ENCODE data around the gene TRAF3IP1.

Gene TRAF3IP1

DNA sequence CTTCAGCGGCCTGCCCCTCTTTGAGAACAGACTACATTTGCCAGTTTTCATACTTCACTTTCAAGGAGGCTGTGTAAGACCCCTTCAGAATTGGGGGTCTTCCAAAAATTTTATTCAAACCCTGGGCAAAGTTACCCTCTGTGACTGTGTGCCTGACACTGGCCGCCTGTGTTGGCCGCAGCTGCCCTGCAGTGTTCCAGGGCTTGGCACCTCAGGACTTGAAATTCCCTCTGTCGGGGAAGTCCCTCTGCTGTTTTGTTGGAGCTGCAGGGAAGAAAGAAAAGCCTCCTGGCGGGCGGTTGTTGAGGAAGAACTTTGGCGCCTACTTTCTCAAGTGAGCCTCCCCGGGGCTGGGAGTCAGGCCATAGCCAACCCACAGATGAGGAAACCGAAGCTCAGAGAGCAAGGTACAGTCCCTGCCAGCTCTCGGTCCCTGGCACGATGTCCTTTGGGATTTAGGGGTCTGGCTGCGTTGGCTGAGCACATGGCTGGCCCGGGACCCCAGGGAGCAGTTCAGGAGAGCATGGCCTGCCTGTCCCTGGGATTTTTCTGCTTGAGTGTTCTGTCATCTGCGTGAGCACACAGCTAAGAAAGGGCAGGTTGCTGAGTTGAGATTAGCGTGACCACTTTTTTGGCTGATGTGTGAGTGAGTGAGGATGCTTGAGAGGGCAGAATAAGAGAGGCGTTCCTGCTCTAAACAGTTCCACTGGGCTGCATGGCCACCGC, 88.5 kb downstream of the TRAF3IP1 start:
- DNase-seq (ENCODE audit: low read depth in 2 of 2), result no peak

DNA sequence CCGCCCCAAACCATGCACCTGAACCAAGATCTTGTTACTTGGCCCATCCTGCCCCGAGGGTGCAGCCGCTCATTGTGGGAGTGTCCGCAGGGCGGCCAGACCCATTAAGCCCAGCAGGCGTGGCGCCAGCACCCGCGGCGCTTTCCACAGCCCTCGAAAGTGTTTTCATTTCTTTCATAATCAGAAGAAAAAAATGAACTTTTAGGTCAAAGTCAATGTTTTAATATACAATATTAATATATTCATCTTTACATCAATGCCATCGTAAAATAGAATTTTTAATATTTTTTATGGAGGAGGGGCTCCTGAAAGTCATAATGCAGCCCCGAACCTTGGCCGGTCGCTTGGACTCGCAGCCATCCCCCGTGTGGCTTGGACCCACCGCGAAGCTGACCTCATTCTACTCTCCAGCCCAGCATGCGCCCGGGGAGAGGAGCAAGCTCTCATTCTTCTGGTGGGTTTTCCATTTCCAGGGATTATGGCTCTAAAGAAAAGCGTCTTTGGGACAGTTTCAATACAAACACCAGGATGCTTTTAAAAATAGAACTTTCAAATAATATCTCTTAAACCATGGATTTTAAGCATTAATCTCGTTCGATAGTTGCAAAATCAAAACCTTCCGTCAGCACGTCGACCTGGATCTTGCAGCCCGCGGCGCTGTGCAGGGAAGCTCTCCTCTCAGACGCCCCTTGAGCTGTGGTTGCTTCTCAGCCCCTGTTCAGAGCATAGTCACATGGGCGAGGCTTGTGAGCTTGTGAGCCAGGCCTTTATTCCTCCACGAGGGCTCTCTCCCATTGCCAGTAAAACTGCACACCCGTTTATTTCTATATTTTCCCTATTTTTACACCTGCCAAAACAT, 89.3 kb downstream of the TRAF3IP1 start:
- DNase-seq (ENCODE audit: low read depth in 2 of 2), result no peak

DNA sequence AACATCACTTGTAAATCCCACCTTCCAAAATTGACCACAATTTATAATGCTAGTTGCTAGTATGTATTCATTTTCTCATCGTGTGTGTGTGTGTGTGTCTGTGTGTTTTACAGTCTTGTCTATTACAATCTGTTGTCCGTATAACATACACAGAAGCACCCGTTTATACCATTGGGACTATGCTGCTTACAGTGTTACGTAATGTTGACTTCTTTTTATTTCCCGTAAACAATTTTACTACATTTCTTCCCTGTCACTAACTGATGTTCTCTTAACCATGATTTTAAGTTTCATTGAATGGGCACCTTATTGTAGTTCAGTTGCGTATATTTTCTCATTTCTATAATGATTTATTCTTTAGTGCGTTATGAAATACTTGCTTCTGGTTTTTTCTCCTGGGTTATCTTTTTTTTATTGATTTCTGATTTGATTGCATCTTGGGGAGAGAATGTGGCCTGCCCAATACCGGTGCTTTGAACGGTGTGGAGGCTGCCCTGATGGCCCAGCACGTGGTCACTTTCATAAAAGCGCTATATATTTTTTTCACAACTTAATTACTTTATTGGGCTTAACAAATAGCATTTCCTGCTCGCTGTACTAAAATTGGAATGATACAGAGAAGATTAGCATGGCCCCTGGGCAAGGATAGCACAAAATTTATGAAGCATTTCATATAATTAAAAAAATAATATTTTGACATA, 91.9 kb downstream of the TRAF3IP1 start:
- DNase-seq (ENCODE audit: low read depth in 2 of 2), result no peak

DNA sequence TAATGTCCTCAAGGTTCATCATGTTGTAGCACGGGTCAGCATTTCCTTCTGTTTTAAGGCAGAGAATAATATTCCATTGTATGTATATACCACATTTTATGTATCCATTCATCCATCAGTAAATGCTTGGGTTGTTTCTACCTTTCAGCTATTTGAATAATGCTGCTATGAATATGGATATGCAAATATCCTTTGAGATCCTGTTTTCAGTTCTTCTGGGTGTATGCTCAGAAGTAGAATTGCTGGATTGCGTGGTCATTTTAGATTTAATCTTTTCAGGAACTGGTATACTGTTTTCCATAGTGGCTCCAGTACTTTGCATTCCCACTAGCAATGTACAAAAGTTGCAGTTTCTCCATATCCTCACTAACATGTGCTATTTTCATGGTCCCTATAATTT, 93.0 kb downstream of the TRAF3IP1 start:
- DNase-seq (ENCODE audit: low read depth in 2 of 2), result no peak

DNA sequence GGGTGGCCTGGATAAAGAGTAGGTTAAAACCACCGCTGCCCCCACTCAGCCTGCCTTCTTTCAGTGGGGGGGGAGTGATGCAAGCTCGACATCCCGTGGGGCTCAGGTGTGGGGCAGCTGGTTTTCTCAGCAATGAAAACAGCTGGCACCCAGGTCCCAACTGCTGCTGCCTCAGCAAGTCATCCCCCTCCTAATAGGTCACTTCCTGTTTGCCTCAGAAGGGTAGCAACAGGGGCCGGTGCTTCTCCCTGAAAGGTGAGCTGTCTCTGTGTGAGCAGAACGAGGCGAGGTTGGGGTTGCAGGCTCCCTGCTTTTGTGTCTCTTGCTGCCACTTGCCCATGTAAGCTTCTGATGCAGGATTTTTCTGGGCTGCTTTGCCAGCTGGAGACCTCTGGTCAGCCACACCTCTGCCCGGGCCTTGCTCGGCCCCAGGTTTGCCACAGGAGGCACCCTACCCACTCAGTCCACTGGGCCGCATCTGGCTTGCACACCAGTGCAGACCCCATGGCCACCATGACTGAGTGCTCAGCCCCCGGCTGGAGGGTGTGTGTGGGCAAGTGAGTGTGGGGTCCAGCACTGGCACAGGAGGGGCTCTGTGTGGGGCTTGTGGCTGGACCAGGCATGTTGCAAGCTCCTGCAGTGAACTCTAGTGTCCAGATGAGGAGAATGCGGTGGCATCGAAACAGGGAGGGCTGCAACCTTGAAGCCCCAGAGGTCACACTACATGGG, 94.9 kb downstream of the TRAF3IP1 start:
- DNase-seq (ENCODE audit: low read depth in 2 of 2), result no peak

DNA sequence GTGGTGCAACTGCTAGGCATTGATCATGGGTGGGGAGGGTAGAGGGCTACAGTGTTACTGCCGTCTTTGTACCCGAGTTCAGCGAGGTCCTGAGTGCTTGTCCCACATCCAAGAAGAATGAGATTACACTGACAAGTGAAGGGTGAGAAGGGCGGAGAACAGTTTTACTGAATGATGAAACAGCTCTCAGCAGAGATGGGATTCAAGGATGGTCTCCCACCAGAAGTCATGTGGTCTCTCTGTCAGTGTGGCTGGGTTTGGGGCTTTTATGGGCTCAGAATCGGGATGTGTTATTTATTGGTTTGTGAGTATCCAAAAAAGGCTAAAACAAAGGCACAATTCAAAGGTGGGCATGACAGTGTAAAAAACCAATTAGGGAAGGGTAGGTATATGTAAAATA, 95.6 kb downstream of the TRAF3IP1 start:
- DNase-seq (ENCODE audit: low read depth in 2 of 2), result no peak

DNA sequence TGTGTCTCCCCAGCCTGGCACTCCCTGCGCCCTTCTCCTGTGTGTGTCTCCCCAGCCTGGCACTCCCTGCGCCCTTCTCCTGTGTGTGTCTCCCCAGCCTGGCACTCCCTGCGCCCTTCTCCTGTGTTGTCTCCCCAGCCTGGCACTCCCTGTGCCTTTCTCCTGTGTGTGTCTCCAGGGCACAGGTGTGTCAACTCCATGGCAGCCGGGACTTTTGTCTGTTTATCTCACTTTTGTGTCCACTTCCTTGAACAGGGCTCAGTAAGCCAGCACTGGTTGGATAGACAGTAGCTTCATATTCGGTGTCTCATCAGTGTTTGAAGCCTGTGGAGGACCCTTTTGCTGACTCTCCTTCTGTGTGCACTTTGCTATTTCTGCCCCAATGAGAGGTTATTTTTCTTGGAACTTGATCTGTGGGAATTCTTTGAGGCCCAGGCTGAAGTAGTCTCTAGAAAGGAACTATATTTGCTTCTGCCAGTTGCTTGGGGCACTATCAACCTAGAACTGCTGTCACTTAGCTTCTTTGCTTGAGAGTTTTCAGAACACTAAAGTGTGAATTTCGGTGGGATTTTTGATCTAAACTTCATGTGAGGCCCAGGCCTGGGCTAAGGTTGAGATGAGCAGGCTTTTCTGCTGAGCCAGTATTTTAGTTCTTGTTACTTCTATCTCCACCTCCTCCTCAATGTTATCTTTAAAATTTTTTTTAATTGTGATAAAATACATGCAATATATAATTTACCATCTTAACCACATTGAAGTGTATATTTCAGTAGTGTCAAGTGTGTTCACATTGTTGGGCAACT, 98.1 kb downstream of the TRAF3IP1 start:
- no peak for DNase-seq (ENCODE audit: low read depth in 2 of 2)

DNA sequence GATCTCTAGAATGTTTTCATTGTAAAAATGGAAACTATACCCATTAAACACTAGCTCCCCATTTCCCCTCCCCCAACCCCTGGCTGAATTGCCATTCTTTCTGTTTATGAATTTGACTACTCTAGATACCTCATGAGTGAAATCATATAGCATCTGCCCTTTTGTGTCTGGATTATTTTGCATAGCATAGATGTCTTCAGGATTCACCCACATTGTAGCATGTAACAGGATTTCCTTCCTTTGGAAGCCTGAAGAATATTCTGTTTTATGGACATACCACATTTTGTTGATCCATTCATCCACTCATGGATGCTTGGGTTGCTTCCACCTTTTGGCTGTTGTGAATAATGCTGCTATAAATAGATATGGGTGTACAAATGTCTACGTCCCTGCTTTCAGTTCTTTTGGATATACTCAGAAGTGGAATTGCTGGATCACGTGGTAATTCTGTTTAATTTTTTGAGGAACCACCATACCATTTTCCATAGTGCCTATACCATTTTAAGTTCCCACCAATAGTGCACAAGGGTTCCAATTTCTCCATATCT, 98.8 kb downstream of the TRAF3IP1 start:
- no peak for DNase-seq (ENCODE audit: low read depth in 2 of 2)

DNA sequence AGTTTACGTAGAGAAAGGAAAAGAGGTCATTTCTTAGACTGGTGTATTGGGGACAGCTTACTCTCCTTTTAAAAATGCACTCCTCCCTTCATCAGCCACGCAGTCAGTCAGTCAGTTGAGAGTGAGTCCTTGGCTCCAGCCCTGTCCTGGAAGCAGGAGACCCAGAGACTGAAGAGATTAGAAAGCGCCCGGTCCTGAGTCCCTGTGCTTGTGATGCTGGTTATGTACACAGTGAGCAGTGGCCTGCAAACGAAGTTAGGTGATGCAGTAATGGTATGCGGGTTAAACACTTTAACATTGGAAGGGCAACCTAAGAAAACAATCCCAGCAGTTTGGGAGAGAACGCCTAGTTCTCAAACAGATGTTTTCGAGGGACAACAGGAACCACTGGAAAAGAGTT, 100.1 kb downstream of the TRAF3IP1 start:
- DNase-seq (ENCODE audit: low read depth in 2 of 2), result no peak

DNA sequence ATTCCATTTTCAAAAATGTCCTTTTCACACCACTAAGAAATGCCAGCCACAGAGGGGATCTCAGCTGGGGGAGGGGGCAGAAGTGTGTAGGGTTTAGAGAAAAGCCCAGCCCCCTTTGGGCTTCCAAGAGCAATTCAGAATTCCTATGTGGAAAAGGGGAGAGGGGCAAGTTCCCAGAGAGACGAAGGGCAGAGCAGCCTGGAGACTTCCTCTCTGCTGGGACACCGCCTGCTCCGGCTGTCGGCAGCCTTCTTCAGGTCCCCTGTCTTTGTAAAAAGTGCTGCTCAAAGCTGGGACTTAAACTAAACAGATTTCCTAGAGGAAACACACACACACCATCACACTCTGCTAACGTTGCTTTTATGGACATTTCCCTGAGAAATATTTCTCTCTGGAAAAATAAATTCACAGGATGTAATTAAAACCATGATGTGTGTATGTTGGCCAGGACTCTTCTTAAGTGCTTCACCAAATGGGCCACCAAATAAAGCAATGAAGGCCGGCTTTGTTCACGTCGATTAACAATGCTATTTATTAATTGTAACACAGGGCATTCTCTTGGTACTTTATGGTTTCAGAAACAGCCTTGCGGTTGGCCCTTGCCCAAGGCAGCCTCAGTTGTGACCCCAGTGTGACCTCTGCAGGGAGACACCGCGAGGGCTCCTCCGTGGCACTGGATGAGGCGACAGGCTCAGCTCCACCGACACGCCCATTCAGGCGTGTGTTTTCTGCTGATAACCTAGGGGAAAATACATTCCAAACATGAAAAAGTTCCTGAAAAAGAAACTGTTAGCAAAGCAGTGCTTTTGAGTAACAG, 100.8 kb downstream of the TRAF3IP1 start:
- DNase-seq (ENCODE audit: low read depth in 2 of 2), result no peak

DNA sequence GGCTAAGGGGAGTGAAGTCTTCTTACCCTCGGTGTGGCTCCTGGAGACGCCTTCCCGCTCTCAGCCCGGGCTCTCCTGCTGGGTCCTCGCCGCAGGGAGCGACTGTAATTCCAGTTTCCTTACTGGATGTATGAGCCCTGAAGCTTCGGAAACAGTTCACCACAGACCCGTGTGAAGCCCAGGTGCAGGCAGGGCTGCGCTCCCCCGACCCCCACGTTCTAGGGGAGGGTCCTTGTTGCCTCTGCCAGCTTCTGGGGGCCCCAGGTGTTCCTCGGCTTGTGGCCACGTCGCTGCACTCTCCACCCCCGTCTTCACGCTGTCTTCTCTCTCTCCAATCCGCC, 101.3 kb downstream of the TRAF3IP1 start:
- no peak for DNase-seq (ENCODE audit: low read depth in 2 of 2)

DNA sequence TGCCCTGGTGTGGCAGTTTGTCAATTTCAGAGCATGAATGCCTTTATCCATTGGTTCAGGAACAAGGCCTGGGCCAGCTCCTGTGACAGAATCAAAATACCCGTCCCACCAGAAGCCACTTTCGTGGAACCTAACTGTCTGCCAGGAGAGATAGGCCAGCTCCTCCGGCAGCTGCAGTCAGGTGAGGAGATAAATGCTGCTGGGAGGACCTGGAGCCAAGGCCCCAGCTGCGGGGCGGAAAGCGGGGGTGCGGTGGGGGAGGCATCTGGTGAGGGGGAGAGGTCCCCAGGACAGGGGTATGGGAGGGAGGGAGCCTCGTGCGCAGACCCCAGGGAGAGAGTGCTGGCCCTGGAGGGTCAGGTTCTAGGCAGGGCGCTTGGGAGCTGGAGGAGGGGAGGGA, 102.0 kb downstream of the TRAF3IP1 start:
- DNase-seq (ENCODE audit: low read depth in 2 of 2), result no peak

DNA sequence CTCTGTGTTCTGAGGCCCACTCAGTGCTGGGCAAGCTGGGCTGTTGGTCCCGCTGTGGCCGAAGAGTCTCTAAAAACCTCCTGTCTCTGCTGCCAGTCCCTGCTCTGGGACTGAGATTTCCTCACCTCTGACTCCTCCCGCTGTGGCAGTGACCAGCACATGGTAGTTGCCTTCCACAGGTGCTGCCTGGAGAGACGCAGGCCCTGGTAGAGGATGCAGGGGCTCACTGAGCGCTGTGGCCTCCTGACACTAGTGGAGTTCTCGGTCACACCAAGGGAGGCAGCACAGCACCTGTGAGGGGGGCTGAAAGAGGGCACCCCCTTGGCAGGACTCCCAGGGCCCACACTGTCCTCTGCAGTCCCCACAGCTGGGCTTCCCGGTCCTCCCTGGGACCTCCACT, 102.6 kb downstream of the TRAF3IP1 start:
- no peak for DNase-seq (ENCODE audit: low read depth in 2 of 2)

DNA sequence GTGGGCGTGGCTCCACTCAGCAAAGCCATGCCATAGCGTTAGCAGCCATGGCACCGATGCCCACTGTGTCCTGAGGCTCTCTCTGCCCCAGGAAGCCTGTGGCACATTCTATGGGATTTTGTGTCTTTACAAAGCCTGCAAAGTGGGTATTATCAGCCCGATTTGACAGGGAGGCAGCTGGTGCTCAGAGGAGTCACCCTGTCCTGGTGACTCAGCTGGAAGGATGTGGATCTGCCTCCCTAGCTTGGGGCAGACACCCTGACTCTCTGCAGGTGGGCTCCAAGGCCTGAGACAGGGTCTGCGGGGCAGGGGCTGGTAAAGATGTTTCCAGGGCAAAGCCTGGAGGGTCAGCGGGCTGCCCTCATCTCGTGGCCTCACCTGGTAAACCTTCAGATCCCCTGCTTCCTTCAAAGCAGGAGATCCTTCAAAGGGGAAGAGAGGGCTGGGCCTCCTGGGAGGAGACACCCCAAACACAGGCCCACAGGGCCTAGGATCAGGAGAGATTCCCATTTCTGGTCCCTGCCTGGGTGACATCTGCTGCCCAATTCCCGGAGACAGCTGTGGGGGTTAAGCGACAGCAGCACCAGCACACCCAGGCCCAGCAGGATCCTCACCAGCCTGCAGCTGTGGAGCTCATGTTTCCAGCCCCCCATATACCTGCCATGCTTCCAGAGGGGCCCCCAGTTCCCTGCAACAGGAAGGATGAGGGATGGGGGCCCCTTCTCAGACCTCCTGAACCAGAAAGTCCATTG, 103.4 kb downstream of the TRAF3IP1 start:
- DNase-seq (ENCODE audit: low read depth in 2 of 2), result no peak

DNA sequence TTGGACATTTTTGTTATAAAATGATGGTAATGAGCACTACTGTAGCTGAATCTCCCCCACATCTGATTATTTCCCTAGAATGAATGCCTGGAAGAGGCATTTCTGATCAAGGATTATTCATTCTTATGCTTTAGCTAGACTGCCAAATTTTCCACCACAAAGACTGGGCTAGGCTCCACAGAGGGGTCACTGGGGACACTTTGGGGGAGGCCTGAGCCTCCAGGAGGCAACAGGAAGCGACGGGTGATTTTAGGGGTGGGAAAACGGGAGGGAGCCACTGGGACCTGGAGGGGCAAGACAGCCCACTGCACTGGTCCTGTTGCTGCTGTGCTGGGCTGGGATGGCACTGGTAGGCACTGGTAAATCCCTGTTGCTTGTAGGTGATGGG, 104.0 kb downstream of the TRAF3IP1 start:
- DNase-seq (ENCODE audit: low read depth in 2 of 2), result no peak

DNA sequence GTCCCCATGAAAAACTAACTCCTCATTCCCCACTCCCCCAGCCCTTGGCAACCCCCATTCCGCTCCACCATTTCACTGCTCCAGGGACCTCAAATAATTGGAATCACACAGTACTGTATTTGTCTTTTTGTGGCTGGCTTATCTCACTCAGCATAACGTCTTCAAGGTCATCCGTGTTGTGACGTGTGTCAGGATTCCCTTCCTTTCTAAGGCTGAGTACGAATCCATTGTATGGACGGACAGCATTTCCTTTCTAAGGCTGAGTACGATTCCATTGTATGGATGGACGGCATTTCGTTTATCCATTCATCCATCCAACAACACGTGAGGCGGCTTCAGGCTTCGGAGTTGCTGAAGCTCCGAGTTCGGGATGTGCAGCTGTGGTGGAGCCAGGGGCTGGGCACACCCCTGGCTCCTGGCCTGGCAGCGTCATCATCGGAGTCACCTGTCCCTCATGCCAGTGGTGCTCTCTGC, 105.2 kb downstream of the TRAF3IP1 start:
- DNase-seq (ENCODE audit: low read depth in 2 of 2), result no peak

DNA sequence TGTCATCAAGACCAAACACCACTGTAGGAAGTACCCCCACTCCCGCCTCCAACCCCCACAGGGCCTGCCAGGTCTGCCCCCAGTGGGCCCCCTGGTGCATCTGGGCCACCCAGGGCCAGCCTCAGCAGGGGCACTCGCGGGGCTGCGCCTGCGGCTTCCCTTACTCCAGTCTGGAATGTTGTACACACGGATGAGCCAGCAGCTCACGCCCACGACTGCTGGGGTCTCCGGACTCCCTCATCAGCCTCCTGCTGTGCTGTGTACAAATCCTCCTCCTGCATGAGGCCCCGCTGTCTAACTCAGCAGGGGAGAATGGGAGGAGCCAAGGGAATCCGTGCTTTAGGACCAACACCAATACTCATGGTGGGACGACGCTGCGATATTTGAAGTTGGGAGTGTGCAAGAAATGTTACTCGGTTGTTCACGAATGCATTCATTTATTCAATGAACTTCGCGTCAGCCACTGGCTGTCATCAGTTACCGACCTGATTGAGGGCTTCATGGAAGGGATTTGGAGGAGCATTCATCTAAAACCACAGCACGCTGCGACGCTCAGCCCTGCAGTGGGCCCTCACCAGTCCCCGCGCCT, 105.8 kb downstream of the TRAF3IP1 start:
- DNase-seq (ENCODE audit: low read depth in 2 of 2), result no peak

DNA sequence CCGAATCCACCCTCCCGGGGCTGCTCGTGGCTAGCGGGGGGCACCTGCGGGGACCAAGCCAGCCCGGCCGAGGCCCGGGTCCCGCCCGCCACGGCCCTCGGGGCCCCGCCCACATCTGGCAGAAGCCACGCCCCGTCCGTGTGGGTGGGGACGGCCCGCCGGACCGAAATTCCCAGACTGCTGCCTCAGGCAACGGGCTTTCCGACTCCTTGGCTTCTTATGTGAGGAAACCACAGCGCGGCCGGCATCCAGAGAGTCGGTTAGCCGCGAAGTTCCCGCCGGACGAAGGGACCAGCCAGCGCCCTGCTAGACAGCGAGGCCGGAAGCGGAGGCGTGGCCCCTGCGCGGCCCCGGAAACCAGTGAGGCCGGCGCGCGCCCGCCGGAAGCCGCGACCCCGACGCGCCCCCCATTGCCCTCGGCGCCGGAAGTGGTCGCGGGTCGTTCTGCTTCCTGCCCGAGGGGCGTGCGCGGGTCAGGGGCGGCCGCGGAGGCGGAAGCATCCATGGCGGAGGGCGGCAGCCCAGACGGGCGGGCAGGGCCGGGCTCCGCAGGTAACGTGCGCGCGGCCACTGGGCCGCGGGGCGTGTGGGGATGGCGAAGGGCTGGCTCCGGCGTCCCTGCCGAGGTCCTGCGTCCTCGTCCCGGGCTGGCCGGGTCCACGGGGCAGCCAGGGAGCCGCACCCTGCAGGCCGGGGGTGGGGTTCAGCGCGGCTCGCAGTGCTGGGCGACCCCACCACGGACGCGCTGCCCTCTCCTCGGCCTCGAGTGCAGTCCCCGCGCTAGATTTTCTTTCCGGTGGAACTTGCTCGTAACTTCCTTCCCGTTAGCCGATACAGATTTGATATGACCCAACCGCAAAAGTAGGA, 106.5 kb downstream of the TRAF3IP1 start, which contains the start of gene ASB1:
TSS of gene ASB1 (plus strand) at position 360 of the 867 bp plus-strand sequence. CDS start at position 504, 144 bp downstream.
- DNase-seq (ENCODE audit: low read depth in 2 of 2), result peak; percentile 47 to 68
